GM13976 (cell line): ENCODE measurements around the gene HERC2.
"Not testable (repeated sequence)": the region's sequence is repeated elsewhere in the genome, so short reads cannot be mapped to it uniquely, and the experiment has no call there.

ENCODE experiments used
- DNase-seq: peaks from one replicate; pipeline ENCODE4 v3.0.0; 2012; ENCODE audit warnings: low spot score
- CTCF ChIP-seq: IDR thresholded peaks from 2 replicates; pipeline ENCODE4 v1.5.1; 2012; ENCODE audit warnings: borderline replicate concordance, mild to moderate bottlenecking; ENCODE audit not compliant: insufficient read depth; ENCODE audit errors: extremely low read depth, missing control alignments, control extremely low read depth
- in situ Hi-C: fragments of 300-500 bp; cut with MboI; formaldehyde crosslinking; loops from one replicate; pipeline ENCODE4 v1.12.0; 2022; ENCODE audit warnings: low sequenced_read_pairs, mixed read lengths, inconsistent platforms; ENCODE audit not compliant: unreplicated experiment

Gene HERC2

GRCh38 chr15:28243399-28243798, 78.6 kb downstream of the HERC2 start:
- no peak for TF ChIP-seq CTCF
- in situ Hi-C loops = no loop called here

GRCh38 chr15:28238296-28238695, 83.7 kb downstream of the HERC2 start:
- in situ Hi-C loops = not testable (repeated sequence)

More at GRCh38 chr15:28243399-28243798, 78.6 kb downstream of the HERC2 start:
- DNase-seq = no peak

GRCh38 chr15:28231743-28232142, 90.2 kb downstream of the HERC2 start:
- DNase-seq, in situ Hi-C loops: not testable (repeated sequence)

More at GRCh38 chr15:28238296-28238695, 83.7 kb downstream of the HERC2 start:
- DNase-seq = not testable (repeated sequence)

GRCh38 chr15:28231336-28231735, 90.6 kb downstream of the HERC2 start:
- in situ Hi-C loops, DNase-seq: not testable (repeated sequence)

GRCh38 chr15:28228990-28229640, 92.9 kb downstream of the HERC2 start:
- in situ Hi-C loops, DNase-seq: not testable (repeated sequence)

- TF ChIP-seq CTCF = no peak
- in situ Hi-C loops = no loop called here
- no peak for DNase-seq
Measured at GRCh38 chr15:28228096-28228495, 93.9 kb downstream of the HERC2 start.

GRCh38 chr15:28227303-28227702, 94.7 kb downstream of the HERC2 start:
- DNase-seq, in situ Hi-C loops: not testable (repeated sequence)

GRCh38 chr15:28222612-28223011, 99.4 kb downstream of the HERC2 start:
- DNase-seq, in situ Hi-C loops: not testable (repeated sequence)

GRCh38 chr15:28221696-28222095, 100.3 kb downstream of the HERC2 start:
- DNase-seq, in situ Hi-C loops: not testable (repeated sequence)

- peak; percentile 11 for DNase-seq
- no peak for TF ChIP-seq CTCF
- in situ Hi-C loops = no loop called here
Measured at GRCh38 chr15:28219116-28219515, 102.9 kb downstream of the HERC2 start.

GRCh38 chr15:28216946-28217546, 104.9 kb downstream of the HERC2 start:
- DNase-seq = not testable (repeated sequence)

GRCh38 chr15:28215521-28215920, 106.5 kb downstream of the HERC2 start:
- in situ Hi-C loops, DNase-seq: not testable (repeated sequence)

More at GRCh38 chr15:28216946-28217546, 104.9 kb downstream of the HERC2 start:
- in situ Hi-C loops = not testable (repeated sequence)

GRCh38 chr15:28214006-28214790, 107.8 kb downstream of the HERC2 start:
- DNase-seq, in situ Hi-C loops: not testable (repeated sequence)

- DNase-seq, in situ Hi-C loops: not testable (repeated sequence)
Measured at GRCh38 chr15:28213393-28213792, 108.6 kb downstream of the HERC2 start.
